Thyroid gland (tissue), 4 donors: ENCODE data around the gene TCP11L1.

Experiments used
- POLR2A ChIP-seq, 2 donors: fragments of 450-650 bp; IDR thresholded peaks; one replicate each; pipeline ENCODE4 v1.6.1; 2017; ENCODE audit warnings: antibody characterized with exemption in 2 of 2, mild to moderate bottlenecking in 2 of 2, moderate library complexity in 1 of 2
- TF ChIP-seq, protein P1 (sequence below), 6 experiments: fragments of 200-600 bp in 3 of 6; fragments of 450-650 bp in 3 of 6; sonication (generic) in 3 of 6; IDR thresholded peaks; one replicate each; pipeline ENCODE4 v1.5.1; 2016 to 2019; ENCODE audit warnings: antibody characterized with exemption in 6 of 6, mild to moderate bottlenecking in 2 of 6, inconsistent platforms in 1 of 6, moderate library complexity in 1 of 6

DNA sequence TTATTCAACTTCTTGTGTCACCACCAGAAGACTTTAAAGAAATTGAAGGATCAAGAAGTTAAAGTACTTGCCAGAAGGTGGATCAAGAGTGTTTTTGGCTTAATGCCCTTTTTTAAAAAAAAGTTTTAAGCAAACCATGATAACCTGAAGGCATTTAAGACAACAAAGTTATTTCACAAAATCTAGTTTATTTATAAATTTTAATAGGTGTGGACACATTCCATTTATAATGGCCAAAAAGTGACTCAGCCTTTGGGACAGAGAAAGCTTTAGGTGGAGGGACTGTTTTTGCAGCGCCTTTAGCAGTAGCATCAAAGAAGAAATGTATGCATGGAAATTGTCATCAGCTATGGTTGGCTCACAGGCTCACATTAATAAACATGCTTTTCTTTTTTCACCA, 17.9 kb downstream of the TCP11L1 start:
- TF ChIP-seq, protein P1, sequence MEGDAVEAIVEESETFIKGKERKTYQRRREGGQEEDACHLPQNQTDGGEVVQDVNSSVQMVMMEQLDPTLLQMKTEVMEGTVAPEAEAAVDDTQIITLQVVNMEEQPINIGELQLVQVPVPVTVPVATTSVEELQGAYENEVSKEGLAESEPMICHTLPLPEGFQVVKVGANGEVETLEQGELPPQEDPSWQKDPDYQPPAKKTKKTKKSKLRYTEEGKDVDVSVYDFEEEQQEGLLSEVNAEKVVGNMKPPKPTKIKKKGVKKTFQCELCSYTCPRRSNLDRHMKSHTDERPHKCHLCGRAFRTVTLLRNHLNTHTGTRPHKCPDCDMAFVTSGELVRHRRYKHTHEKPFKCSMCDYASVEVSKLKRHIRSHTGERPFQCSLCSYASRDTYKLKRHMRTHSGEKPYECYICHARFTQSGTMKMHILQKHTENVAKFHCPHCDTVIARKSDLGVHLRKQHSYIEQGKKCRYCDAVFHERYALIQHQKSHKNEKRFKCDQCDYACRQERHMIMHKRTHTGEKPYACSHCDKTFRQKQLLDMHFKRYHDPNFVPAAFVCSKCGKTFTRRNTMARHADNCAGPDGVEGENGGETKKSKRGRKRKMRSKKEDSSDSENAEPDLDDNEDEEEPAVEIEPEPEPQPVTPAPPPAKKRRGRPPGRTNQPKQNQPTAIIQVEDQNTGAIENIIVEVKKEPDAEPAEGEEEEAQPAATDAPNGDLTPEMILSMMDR (IDR thresholded peaks at IDR 0.05): no peak
- TF ChIP-seq POLR2A (IDR thresholded peaks at IDR 0.05): no peak
